ENCODE results near the gene RAET1G.
"Not testable (repeated sequence)": the region's sequence is repeated elsewhere in the genome, so short reads cannot be mapped to it uniquely, and the experiment has no call there.

Gene RAET1G

GRCh38 chr6:149934249-149935156 lies 11.6 kb upstream of the RAET1G start:
- DNase-seq (ENCODE audit: low spot score) = peak; percentile 77

GRCh38 chr6:149933461-149933860 lies 10.5 kb upstream of the RAET1G start:
- DNase-seq (ENCODE audit: low spot score) = no peak

GRCh38 chr6:149933036-149933435 lies 10.1 kb upstream of the RAET1G start:
- no peak for DNase-seq (ENCODE audit: low spot score)

GRCh38 chr6:149931501-149931900 lies 8.6 kb upstream of the RAET1G start:
- DNase-seq (ENCODE audit: low spot score) = no peak

- DNase-seq (ENCODE audit: low spot score) = no peak
Observed at GRCh38 chr6:149929422-149929821, 6.5 kb upstream of the RAET1G start.

GRCh38 chr6:149927025-149927424 lies 4.1 kb upstream of the RAET1G start:
- DNase-seq (ENCODE audit: low spot score) = not testable (repeated sequence)

GRCh38 chr6:149925974-149926777 lies 3.3 kb upstream of the RAET1G start:
- DNase-seq (ENCODE audit: low spot score) = peak; percentile 79

GRCh38 chr6:149925253-149925973 lies 2.5 kb upstream of the RAET1G start:
- DNase-seq (ENCODE audit: low spot score) = peak; percentile 17

GRCh38 chr6:149924933-149925252 lies 2.0 kb upstream of the RAET1G start:
- DNase-seq (ENCODE audit: low spot score) = no peak

GRCh38 chr6:149924206-149924932 lies 1.4 kb upstream of the RAET1G start:
- DNase-seq (ENCODE audit: low spot score) = no peak

- DNase-seq (ENCODE audit: low spot score) = no peak
Observed at GRCh38 chr6:149923327-149923986, 536 bp upstream of the RAET1G start.

- DNase-seq (ENCODE audit: low spot score) = not testable (repeated sequence)
Observed at GRCh38 chr6:149922091-149922490, 830 bp downstream of the RAET1G start.

GRCh38 chr6:149921361-149921760 lies 1.6 kb downstream of the RAET1G start:
- DNase-seq (ENCODE audit: low spot score) = no peak

- DNase-seq (ENCODE audit: low spot score) = no peak
Observed at GRCh38 chr6:149919834-149920225, 3.1 kb downstream of the RAET1G start.

- not testable (repeated sequence) for DNase-seq (ENCODE audit: low spot score)
Observed at GRCh38 chr6:149919126-149919833, 3.6 kb downstream of the RAET1G start.

- DNase-seq (ENCODE audit: low spot score) = no peak
Observed at GRCh38 chr6:149918151-149918905, 4.6 kb downstream of the RAET1G start.

GRCh38 chr6:149917679-149918078 lies 5.2 kb downstream of the RAET1G start:
- no peak for DNase-seq (ENCODE audit: low spot score)

GRCh38 chr6:149915970-149916865 lies 6.7 kb downstream of the RAET1G start:
- no peak for DNase-seq (ENCODE audit: low spot score)
